ENCODE measurements around the gene USP25.

USP25 gene

GRCh38 chr21:15809818-15810217 is 80.0 kb downstream of the USP25 start:
- no peak for DNase-seq (ENCODE audit: low spot score)

- no peak for DNase-seq (ENCODE audit: low spot score)
Observed at GRCh38 chr21:15815285-15815684, 85.5 kb downstream of the USP25 start.

GRCh38 chr21:15820327-15820726 is 90.5 kb downstream of the USP25 start:
- DNase-seq (ENCODE audit: low spot score) = no peak

- DNase-seq (ENCODE audit: low spot score) = no peak
Observed at GRCh38 chr21:15820852-15821379, 91.1 kb downstream of the USP25 start.

DNA sequence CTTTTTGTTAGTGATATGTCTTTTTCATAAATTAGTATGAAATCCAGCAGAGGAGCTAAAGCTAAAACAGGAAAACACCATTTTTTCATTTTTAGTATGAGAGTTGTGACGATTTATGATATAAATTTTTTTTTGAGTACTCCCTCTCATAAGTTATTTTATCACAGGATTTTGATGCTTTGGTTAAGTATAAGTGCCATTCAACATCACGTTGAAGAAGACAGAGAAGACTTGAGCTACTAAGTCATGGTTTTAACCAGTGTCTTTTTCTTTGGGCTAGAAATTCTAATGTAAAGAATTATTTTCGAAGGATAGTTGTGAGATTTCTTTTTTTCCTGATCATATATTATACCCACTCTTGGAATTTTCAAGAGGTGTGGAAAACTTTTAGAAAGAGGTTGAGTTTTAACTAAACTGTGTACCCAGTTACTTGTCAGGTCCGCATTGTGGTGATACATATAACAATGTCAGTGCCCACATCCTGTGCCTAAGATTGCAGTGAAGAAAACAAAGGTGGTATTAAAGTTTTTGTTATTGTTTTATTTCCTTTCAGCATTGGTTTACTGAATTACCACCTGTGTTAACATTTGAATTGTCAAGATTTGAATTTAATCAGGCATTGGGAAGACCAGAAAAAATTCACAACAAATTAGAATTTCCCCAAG is 93.8 kb downstream of the USP25 start:
- no peak for DNase-seq (ENCODE audit: low spot score)

DNA sequence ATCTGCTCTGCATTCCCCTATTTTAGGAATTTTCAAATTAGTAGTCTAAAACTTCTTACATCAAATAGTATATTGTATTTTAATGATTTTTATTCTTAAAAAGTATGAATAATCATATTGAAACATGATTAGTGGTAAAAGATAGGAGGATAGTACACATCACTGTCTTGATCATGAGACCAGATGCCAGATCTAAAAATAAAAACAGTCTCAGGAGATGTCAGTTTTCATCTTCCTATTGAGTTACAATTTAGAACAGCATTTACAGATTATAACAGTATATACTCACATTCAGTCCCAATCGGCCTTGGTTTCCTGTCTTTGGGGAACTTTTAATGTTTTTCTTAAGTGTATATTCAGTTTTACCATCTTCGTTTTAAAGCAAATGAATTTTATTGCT is 95.9 kb downstream of the USP25 start:
- no peak for DNase-seq (ENCODE audit: low spot score)

DNA sequence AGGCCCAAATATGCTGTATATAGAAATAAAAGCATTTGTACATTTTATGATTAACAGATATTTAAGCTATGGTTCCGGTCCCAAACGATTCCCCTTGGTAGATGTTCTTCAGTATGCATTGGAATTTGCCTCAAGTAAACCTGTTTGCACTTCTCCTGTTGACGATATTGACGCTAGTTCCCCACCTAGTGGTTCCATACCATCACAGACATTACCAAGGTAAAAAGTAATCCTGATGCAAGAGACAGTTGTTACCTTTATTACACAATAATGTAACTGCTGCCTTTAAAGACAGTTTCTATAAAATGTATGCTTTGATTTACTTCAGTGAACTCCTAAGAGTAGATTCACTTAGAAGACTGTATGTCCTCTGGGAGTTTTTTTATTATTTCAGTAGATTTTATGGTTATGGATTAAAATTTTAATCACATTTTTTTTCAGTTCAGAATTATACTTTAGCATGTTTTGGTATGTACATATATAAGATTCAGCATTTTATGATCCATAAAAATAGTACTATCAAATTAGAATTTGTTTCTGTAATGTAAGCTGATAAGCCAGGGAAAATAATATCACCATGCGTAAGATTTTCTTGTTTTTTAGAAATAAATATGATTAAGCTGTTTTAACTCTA is 96.5 kb downstream of the USP25 start:
- DNase-seq (ENCODE audit: low spot score) = no peak

DNA sequence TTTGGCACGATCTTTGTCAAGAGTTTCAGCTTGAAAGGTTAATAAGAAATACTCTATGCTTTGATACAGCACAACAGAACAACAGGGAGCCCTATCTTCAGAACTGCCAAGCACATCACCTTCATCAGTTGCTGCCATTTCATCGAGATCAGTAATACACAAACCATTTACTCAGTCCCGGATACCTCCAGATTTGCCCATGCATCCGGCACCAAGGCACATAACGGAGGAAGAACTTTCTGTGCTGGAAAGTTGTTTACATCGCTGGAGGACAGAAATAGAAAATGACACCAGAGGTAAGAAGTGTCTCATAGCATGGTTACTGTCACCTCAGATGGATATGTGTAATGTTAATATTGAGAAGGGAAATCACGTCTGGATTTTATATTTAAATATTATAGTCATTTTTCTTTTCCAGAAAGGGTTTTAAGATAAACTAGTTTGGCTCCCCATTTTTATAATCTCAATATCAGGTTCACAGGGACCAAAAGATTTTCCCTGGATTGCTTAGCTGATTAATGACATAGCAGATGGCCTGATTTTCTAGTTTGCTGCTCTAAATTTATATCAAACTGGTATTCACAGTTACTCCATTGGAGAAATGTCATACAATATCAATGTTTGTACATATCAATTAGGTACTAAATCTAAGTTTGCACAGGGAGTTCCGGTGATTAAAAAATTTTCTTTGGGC is 97.3 kb downstream of the USP25 start:
- no peak for DNase-seq (ENCODE audit: low spot score)

GRCh38 chr21:15831497-15831896 is 101.7 kb downstream of the USP25 start:
- DNase-seq (ENCODE audit: low spot score) = no peak

DNA sequence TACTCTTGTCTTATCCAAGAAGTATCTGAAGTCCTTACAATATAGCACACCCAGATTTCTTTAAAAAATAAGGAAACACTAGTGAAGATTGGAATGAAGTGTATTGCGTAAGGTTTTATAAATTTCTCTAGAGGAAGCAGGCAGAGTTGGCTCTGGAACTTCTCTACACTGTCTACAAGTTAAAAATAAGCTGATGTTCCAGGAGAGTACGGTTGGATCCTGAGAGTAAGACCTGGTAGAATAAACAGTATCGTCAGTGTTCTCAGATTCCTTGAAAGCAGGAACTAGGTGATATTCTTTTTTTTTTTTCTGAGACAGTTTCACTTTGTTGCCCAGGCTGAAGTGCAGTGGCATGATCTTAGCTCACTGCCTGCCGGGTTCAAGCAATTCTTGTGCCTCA is 107.9 kb downstream of the USP25 start:
- no peak for DNase-seq (ENCODE audit: low spot score)

DNA sequence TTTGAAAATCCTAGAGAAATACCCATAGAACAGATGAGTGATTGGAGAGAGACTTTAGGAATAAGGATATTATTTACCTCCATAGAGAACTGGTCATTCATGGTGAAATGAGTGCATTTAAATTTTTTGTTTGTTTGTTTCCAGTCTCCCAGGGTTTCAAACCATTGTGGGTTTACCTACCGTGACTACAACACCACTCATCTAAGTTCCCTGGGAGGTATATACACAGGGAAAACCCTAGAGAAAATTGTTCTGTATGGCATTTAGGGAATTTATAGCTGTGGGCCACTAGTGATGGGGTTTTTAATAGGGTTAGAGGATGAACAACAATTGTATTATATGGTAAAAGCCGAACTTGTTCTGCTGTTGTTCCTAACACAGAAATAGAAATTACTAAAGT is 109.2 kb downstream of the USP25 start:
- no peak for DNase-seq (ENCODE audit: low spot score)

- DNase-seq (ENCODE audit: low spot score) = no peak
Observed at GRCh38 chr21:15839601-15840000, 109.8 kb downstream of the USP25 start.

GRCh38 chr21:15840406-15840805 is 110.6 kb downstream of the USP25 start:
- no peak for DNase-seq (ENCODE audit: low spot score)

DNA sequence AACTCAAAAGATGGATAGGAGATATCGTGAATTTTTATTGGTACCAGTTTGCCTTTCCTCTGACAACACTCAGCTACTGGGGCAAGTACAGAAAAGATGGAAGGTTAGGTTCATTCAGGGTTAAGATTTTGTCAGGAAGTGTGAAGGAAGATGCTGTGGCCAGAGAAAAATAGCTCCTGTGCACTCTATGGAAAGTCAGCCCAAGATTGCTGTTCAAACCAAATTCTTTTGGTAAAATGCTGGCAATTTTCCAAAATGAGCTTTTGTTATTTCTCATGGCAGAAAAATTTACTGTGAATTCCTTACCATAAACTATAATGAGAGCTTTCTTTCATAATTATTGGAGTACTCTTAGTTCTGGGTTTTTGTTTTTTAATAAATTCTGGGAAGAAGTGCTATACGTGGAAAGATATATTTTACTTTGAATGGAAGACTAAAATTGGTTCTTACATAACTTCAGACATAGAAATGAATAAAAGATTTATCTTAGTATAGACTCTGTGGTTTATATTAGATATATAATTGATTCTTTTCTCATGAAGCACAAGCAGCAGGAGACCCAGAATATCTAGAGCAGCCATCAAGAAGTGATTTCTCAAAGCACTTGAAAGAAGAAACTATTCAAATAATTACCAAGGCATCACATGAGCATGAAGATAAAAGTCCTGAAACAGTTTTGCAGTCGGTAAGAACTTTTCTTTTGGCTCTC is 112.2 kb downstream of the USP25 start:
- DNase-seq (ENCODE audit: low spot score) = no peak

DNA sequence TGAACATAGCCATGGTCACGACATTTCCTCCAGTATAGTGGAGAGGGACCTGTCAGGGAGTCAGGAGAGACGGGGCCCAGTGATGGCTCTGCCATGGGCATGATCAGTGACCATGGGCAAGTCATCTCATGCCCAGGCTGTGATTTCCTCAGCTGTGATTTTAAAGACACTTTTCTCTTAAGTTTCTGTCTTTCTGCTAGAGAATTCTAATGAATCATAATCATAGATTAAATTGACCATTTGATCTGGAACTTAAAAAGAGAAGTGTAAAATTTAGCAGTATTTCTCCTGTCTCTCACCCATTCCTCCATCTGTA is 112.7 kb downstream of the USP25 start:
- no peak for DNase-seq (ENCODE audit: low spot score)

- DNase-seq (ENCODE audit: low spot score) = no peak
Observed at GRCh38 chr21:15843766-15844165, 114.0 kb downstream of the USP25 start.

- no peak for DNase-seq (ENCODE audit: low spot score)
Observed at GRCh38 chr21:15848634-15849560, 119.1 kb downstream of the USP25 start.

GRCh38 chr21:15849927-15850326 is 120.1 kb downstream of the USP25 start:
- no peak for DNase-seq (ENCODE audit: low spot score)

GRCh38 chr21:15850645-15851044 is 120.9 kb downstream of the USP25 start:
- DNase-seq (ENCODE audit: low spot score) = no peak

GRCh38 chr21:15852146-15852545 is 122.4 kb downstream of the USP25 start:
- DNase-seq (ENCODE audit: low spot score) = no peak

GRCh38 chr21:15853126-15853525 is 123.3 kb downstream of the USP25 start:
- no peak for DNase-seq (ENCODE audit: low spot score)

GRCh38 chr21:15856813-15857212 is 127.0 kb downstream of the USP25 start:
- no peak for DNase-seq (ENCODE audit: low spot score)

All from ecto neural progenitor cell (in vitro differentiated cells).